GM10248 (cell line): ENCODE measurements around the gene ATP11A.

Experiments
- CTCF ChIA-PET: fragments of 300-600 bp; sonication (Branson Sonifier 250); formaldehyde crosslinking; extraction: SDS; loops from one replicate; lab custom pipeline; 2021; ENCODE audit warnings: antibody characterized with exemption; lab: Yijun Ruan, JAX
- POLR2A ChIA-PET: fragments of 350-650 bp; sonication (Branson Sonifier 250); formaldehyde crosslinking; extraction: SDS; loops from one replicate; lab custom pipeline; 2020; ENCODE audit warnings: antibody characterized with exemption; lab: Yijun Ruan, JAX
- DNase-seq: peaks from one replicate; pipeline ENCODE4 v3.0.0; 2012; ENCODE audit errors: extremely low spot score
- CTCF ChIP-seq: IDR thresholded peaks from 2 replicates; pipeline ENCODE4 v1.5.1; 2012; ENCODE audit warnings: mild to moderate bottlenecking, low read depth; ENCODE audit errors: extremely low read depth, missing control alignments, control extremely low read depth

Gene ATP11A

GRCh38 chr13:112648101-112648500 lies 41.7 kb upstream of the ATP11A start:
- ChIA-PET CTCF (interaction anchor here (1.5 kb wide), 1 partner anchor 227 kb away, joined by 3 read pairs; no protein-coding TSS in a partner anchor), POLR2A (no interaction called here)
- no peak for DNase-seq
- TF ChIP-seq CTCF = no peak

GRCh38 chr13:112648966-112649690 lies 40.7 kb upstream of the ATP11A start:
- TF ChIP-seq CTCF = no peak
- no peak for DNase-seq
- ChIA-PET CTCF (no interaction called here), POLR2A (no interaction called here)

- TF ChIP-seq CTCF = no peak
- ChIA-PET CTCF (interaction anchor here (3.4 to 3.7 kb wide), 2 partner anchors 11 to 223 kb away, joined by 18 to 23 read pairs; no protein-coding TSS in a partner anchor), POLR2A (no interaction called here)
- no peak for DNase-seq
Measured at GRCh38 chr13:112651311-112651710, 38.5 kb upstream of the ATP11A start.

- ChIA-PET POLR2A (no interaction called here), CTCF (interaction anchor here (0.8 to 3.7 kb wide), 4 partner anchors 10 to 222 kb away, joined by 3 to 23 read pairs (median 11); no protein-coding TSS in a partner anchor)
- no peak for TF ChIP-seq CTCF
- DNase-seq = no peak
Measured at GRCh38 chr13:112651750-112652511, 37.9 kb upstream of the ATP11A start.

GRCh38 chr13:112652512-112653070 lies 37.2 kb upstream of the ATP11A start:
- POLR2A ChIA-PET = no interaction called here
- CTCF ChIA-PET = interaction anchor here (0.8 to 3.7 kb wide), 4 partner anchors 9 to 222 kb away, joined by 3 to 23 read pairs (median 11); no protein-coding TSS in a partner anchor
- DNase-seq = no peak

More at GRCh38 chr13:112652512-112653070, 37.2 kb upstream of the ATP11A start:
- TF ChIP-seq CTCF = no peak
